ENCODE data around the gene DND1.

DNA sequence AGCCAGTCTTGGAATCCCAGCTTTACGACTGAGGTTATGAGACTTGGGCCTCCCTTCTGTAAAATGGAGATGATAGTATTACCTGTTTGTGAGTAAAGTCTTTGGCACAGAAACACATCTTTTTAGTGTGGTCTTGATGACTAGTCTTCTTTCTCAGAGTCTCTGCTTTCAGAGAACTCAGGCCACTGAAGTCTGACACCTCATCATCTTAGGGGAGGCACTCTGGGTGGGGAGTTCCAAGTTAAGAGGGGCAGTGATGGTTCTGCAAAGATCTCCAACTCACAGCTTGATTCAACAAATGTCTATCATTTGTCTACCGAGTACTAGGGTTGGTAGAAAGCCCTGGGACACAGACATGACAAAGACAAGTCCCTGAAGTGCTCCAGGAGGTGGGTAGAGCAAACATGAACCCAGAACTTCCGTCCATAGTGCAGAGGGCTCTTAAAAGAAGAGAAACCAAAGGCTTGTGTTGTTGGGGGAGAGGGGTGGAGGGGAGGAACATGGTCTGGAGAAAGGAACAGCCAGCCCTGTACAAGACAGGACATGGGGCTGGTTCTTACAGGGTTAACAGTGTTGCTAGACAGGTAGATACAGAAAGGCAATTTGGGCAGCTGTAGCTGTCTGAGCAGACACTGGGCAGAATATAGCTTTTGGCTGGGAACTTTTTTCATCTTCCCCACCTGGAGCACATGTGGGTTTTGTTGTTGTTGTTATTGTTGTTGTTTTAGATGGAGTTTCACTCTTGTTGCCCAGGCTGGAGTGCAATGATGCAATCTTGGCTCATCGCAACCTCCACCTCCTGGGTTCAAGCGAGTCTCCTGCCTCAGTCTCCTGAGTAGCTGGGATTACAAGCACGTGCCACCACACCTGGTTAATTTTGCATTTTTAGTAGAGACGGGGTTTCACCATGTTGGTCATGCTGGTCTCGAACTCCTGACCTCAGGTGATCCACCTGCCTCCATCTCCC is 37.8 kb downstream of the DND1 start:
- TF ChIP-seq CTCF (IDR thresholded peaks at IDR 0.05): no peak
- no peak for TF ChIP-seq POLR2A (IDR thresholded peaks at IDR 0.05)
